H1 (cell line): ENCODE data around the gene NFIX. TPM values are rescaled to one million over a fixed set of nuclear protein-coding genes. Genes with fewer than 3 reads are reported as not detected.

ENCODE experiments used
- ASH2L ChIP-seq: fragments of 200-600, 300-600 bp; sonication (generic); IDR thresholded peaks from one replicate; pipeline ENCODE4 v1.7.1; 2017; ENCODE audit warnings: low read length
- ATF2 ChIP-seq: IDR thresholded peaks from 2 replicates; pipeline ENCODE4 v1.6.1; 2012; ENCODE audit warnings: low read length, inconsistent platforms
- CBX5 ChIP-seq: fragments of 300-800, 300-1000 bp; sonication (generic); IDR thresholded peaks from 2 replicates; pipeline ENCODE4 v1.7.1; 2016; ENCODE audit warnings: antibody characterized with exemption, low read length, low read depth
- CTBP2 ChIP-seq: IDR thresholded peaks from 2 replicates; pipeline ENCODE4 v1.7.0; 2011; ENCODE audit warnings: borderline replicate concordance, mild to moderate bottlenecking, moderate library complexity, mixed read lengths, low read length; ENCODE audit not compliant: insufficient read depth, insufficient read length
- GTF2F1 ChIP-seq: IDR thresholded peaks from 2 replicates; pipeline ENCODE4 v1.6.1; 2012; ENCODE audit warnings: low read depth, low read length, improper control_type of control experiment, borderline replicate concordance
- POU5F1 ChIP-seq: IDR thresholded peaks from 2 replicates; pipeline ENCODE4 v1.6.1; 2011; ENCODE audit warnings: low read depth, mild to moderate bottlenecking, low read length, moderate library complexity
- RFX5 ChIP-seq: IDR thresholded peaks from 2 replicates; pipeline ENCODE4 v1.6.1; 2011; ENCODE audit warnings: low read depth, low read length, improper control_type of control experiment, borderline replicate concordance
- SP1 ChIP-seq: IDR thresholded peaks from 2 replicates; pipeline ENCODE4 v1.6.1; 2011; ENCODE audit warnings: low read depth, low read length
- TEAD4 ChIP-seq: IDR thresholded peaks from 2 replicates; pipeline ENCODE4 v1.6.1; 2012; ENCODE audit warnings: low read depth, low read length, inconsistent platforms, mixed read lengths
- polyA plus RNA-seq, 7 experiments: library from polyadenylated mRNA; depleted of rRNA in 3 of 7; stranded (reverse) in 5 of 7; unstranded in 2 of 7; fragments of >200 nt in 5 of 7; fragments of 200-250 nt in 2 of 7; gene quantifications; 1 replicate in 5 of 7; 2 replicates in 1 of 7; 4 replicates in 1 of 7; pipeline versions ENCODE4 v1.2.1 to v1.2.3, GENCODE V29; 2011 to 2013; ENCODE audit warnings: missing spikeins in 2 of 7, mixed read lengths in 2 of 7
- total RNA-seq: library from RNA; stranded (reverse); fragmentation: NEBNext Ultra II Directional; extraction: Animal tissue kit (Norgen Biotek cat#: 25700); gene quantifications from 2 replicates; pipeline ENCODE4 v1.2.1, GENCODE V29; 2021
- TF ChIP-seq, protein P1 (sequence below): fragments of 300-600 bp; sonication (generic); IDR thresholded peaks from 2 replicates; pipeline ENCODE4 v1.7.1; 2012; ENCODE audit warnings: low read length, moderate library complexity, mild to moderate bottlenecking, inconsistent platforms; ENCODE audit not compliant: insufficient replicate concordance

The NFIX gene
- total and polyA plus RNA-seq, 2 of the 8 experiments (the other 6 are each of a cell fraction or from before 2014, with no cell fraction given): 0.03 to 0.20 TPM

DNA sequence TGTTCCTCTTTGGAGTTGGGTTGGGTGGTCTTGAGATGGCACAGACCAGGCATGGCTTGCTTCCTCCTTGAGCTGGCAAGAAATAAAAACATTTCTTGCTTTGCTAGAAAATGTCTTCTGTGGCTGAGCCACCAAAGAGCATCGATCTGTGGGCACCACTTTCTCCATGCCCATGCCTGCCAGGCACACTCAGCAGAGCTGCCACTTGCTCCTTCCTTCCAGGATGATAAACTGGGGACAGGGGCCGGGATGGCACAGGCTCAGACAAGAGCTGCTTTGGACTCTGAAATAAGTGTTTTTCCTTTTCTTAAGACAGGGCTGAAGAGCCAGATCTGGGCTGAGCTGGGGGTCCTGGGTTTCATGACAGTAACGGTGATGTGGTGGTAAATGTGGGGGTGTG lies 32.8 kb downstream of the NFIX start (continued):
- TF ChIP-seq, protein P1, sequence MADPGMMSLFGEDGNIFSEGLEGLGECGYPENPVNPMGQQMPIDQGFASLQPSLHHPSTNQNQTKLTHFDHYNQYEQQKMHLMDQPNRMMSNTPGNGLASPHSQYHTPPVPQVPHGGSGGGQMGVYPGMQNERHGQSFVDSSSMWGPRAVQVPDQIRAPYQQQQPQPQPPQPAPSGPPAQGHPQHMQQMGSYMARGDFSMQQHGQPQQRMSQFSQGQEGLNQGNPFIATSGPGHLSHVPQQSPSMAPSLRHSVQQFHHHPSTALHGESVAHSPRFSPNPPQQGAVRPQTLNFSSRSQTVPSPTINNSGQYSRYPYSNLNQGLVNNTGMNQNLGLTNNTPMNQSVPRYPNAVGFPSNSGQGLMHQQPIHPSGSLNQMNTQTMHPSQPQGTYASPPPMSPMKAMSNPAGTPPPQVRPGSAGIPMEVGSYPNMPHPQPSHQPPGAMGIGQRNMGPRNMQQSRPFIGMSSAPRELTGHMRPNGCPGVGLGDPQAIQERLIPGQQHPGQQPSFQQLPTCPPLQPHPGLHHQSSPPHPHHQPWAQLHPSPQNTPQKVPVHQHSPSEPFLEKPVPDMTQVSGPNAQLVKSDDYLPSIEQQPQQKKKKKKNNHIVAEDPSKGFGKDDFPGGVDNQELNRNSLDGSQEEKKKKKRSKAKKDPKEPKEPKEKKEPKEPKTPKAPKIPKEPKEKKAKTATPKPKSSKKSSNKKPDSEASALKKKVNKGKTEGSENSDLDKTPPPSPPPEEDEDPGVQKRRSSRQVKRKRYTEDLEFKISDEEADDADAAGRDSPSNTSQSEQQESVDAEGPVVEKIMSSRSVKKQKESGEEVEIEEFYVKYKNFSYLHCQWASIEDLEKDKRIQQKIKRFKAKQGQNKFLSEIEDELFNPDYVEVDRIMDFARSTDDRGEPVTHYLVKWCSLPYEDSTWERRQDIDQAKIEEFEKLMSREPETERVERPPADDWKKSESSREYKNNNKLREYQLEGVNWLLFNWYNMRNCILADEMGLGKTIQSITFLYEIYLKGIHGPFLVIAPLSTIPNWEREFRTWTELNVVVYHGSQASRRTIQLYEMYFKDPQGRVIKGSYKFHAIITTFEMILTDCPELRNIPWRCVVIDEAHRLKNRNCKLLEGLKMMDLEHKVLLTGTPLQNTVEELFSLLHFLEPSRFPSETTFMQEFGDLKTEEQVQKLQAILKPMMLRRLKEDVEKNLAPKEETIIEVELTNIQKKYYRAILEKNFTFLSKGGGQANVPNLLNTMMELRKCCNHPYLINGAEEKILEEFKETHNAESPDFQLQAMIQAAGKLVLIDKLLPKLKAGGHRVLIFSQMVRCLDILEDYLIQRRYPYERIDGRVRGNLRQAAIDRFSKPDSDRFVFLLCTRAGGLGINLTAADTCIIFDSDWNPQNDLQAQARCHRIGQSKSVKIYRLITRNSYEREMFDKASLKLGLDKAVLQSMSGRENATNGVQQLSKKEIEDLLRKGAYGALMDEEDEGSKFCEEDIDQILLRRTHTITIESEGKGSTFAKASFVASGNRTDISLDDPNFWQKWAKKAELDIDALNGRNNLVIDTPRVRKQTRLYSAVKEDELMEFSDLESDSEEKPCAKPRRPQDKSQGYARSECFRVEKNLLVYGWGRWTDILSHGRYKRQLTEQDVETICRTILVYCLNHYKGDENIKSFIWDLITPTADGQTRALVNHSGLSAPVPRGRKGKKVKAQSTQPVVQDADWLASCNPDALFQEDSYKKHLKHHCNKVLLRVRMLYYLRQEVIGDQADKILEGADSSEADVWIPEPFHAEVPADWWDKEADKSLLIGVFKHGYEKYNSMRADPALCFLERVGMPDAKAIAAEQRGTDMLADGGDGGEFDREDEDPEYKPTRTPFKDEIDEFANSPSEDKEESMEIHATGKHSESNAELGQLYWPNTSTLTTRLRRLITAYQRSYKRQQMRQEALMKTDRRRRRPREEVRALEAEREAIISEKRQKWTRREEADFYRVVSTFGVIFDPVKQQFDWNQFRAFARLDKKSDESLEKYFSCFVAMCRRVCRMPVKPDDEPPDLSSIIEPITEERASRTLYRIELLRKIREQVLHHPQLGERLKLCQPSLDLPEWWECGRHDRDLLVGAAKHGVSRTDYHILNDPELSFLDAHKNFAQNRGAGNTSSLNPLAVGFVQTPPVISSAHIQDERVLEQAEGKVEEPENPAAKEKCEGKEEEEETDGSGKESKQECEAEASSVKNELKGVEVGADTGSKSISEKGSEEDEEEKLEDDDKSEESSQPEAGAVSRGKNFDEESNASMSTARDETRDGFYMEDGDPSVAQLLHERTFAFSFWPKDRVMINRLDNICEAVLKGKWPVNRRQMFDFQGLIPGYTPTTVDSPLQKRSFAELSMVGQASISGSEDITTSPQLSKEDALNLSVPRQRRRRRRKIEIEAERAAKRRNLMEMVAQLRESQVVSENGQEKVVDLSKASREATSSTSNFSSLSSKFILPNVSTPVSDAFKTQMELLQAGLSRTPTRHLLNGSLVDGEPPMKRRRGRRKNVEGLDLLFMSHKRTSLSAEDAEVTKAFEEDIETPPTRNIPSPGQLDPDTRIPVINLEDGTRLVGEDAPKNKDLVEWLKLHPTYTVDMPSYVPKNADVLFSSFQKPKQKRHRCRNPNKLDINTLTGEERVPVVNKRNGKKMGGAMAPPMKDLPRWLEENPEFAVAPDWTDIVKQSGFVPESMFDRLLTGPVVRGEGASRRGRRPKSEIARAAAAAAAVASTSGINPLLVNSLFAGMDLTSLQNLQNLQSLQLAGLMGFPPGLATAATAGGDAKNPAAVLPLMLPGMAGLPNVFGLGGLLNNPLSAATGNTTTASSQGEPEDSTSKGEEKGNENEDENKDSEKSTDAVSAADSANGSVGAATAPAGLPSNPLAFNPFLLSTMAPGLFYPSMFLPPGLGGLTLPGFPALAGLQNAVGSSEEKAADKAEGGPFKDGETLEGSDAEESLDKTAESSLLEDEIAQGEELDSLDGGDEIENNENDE: no peak
- TF ChIP-seq CTBP2 (no peak), SP1 (no peak), CBX5 (no peak), RFX5 (no peak), ATF2 (no peak), POU5F1 (no peak), TEAD4 (no peak), ASH2L (no peak), GTF2F1 (no peak)
